K562 (cell line): Measurements from ENCODE around the gene NOA1. TPM values are rescaled to one million over a fixed set of nuclear protein-coding genes. Genes with fewer than 3 reads are reported as not detected.

Experiments
- CXXC5 ChIP-seq: fragments of 250-450 bp; sonication (Bioruptor Pico); IDR thresholded peaks from 2 replicates; pipeline ENCODE4 v1.8.0; 2022; ENCODE audit warnings: inconsistent platforms, mild to moderate bottlenecking, moderate library complexity
- EWSR1 ChIP-seq: fragments of 450-650 bp; IDR thresholded peaks from 2 replicates; pipeline ENCODE4 v1.6.1; 2018; ENCODE audit warnings: borderline replicate concordance, mild to moderate bottlenecking, low read depth, moderate library complexity; ENCODE audit not compliant: partially characterized antibody
- KLF16 ChIP-seq: IDR thresholded peaks from 2 replicates; pipeline ENCODE4 v1.6.1; 2016; ENCODE audit warnings: antibody characterized with exemption
- MBD2 ChIP-seq: sonication (generic); IDR thresholded peaks from 2 replicates; pipeline ENCODE4 v1.6.1; 2016; ENCODE audit warnings: low read depth, borderline replicate concordance
- MEIS2 ChIP-seq: fragments of 450-650 bp; IDR thresholded peaks from 2 replicates; pipeline ENCODE4 v1.6.1; 2014; ENCODE audit warnings: mild to moderate bottlenecking; ENCODE audit not compliant: partially characterized antibody
- PHF21A ChIP-seq: fragments of 450-650 bp; IDR thresholded peaks from 2 replicates; pipeline ENCODE4 v1.6.1; 2017; ENCODE audit warnings: low read depth, borderline replicate concordance
- POLR3G ChIP-seq: IDR thresholded peaks from 2 replicates; pipeline ENCODE4 v1.6.1; 2011; ENCODE audit not compliant: insufficient read length, insufficient replicate concordance; ENCODE audit errors: extremely low read depth
- SIRT6 ChIP-seq: IDR thresholded peaks from one replicate; pipeline ENCODE4 v1.6.1; 2012; ENCODE audit warnings: low read depth, mild to moderate bottlenecking, control low read depth, inconsistent platforms, low read length, moderate library complexity
- SMARCA4 ChIP-seq: fragments of 450-650 bp; IDR thresholded peaks from 2 replicates; pipeline ENCODE4 v1.6.1; 2016
- SRSF3 ChIP-seq: fragments of 200-400 bp; formaldehyde crosslinking; IDR thresholded peaks from 2 replicates; pipeline ENCODE4 v1.6.1; 2016; ENCODE audit warnings: mild to moderate bottlenecking, low read length, moderate library complexity; ENCODE audit not compliant: insufficient read depth
- ZBTB17 ChIP-seq: fragments of 450-650 bp; formaldehyde crosslinking; IDR thresholded peaks from 2 replicates; pipeline ENCODE4 v1.4.0; 2020; ENCODE audit warnings: mild to moderate bottlenecking
- ZNF212 ChIP-seq: fragments of 450-650 bp; formaldehyde crosslinking; IDR thresholded peaks from 2 replicates; pipeline ENCODE4 v1.4.0; 2020; ENCODE audit warnings: mild to moderate bottlenecking
- ZNF41 ChIP-seq: fragments of 250-450 bp; sonication (Bioruptor Pico); conservative IDR thresholded peaks from 2 replicates; pipeline ENCODE4 v1.4.0; 2020; ENCODE audit warnings: mild to moderate bottlenecking
- ZSCAN32 ChIP-seq: fragments of 450-650 bp; formaldehyde crosslinking; IDR thresholded peaks from 2 replicates; pipeline ENCODE4 v1.4.0; 2020; ENCODE audit warnings: mild to moderate bottlenecking, moderate library complexity
- polyA plus RNA-seq, 8 experiments: library from polyadenylated mRNA; depleted of rRNA in 4 of 8; stranded (reverse) in 5 of 8; unstranded in 3 of 8; fragments of >200 nt; fragmentation: Nextera tagmentation in 2 of 8; fragmentation: Illumina TruSeq in 1 of 8; extraction: Ambion mirVana in 2 of 8; extraction: Trizol in 1 of 8; gene quantifications; 2 replicates each; pipeline versions ENCODE4 v1.2.1 to v1.2.3, GENCODE V29; 2011 to 2014; ENCODE audit warnings: inconsistent platforms in 1 of 8, missing spikeins in 1 of 8
- total RNA-seq, 7 experiments: library from RNA; depleted of rRNA in 6 of 7; stranded (reverse); fragments of >200 nt in 6 of 7; fragmentation: Illumina TruSeq in 2 of 7; extraction: Trizol in 2 of 7; gene quantifications; 2 replicates each; pipeline versions ENCODE4 v1.2.1 to v1.2.3, GENCODE V29; 2011 to 2021; ENCODE audit warnings: low replicate concordance in 1 of 7
- TF ChIP-seq, protein P1 (sequence below), 2 experiments: IDR thresholded peaks in 1 of 2; conservative IDR thresholded peaks in 1 of 2; 2 replicates each; pipeline ENCODE4 v1.6.1; 2016; ENCODE audit warnings: low read depth in 2 of 2, mild to moderate bottlenecking in 1 of 2, missing compliant biosample characterization in 1 of 2, missing genetic modification characterization in 1 of 2, moderate library complexity in 1 of 2
- TF ChIP-seq, protein P2 (sequence below): fragments of 450-650 bp; IDR thresholded peaks from 2 replicates; pipeline ENCODE4 v1.6.1; 2016; ENCODE audit warnings: missing biosample characterization, missing genetic modification characterization

NOA1 gene
- total and polyA plus RNA-seq, 9 of the 15 experiments (the other 6 are each of a cell fraction or from before 2014, with no cell fraction given): 2.6 to 26.6 (median 16.7) TPM

DNA sequence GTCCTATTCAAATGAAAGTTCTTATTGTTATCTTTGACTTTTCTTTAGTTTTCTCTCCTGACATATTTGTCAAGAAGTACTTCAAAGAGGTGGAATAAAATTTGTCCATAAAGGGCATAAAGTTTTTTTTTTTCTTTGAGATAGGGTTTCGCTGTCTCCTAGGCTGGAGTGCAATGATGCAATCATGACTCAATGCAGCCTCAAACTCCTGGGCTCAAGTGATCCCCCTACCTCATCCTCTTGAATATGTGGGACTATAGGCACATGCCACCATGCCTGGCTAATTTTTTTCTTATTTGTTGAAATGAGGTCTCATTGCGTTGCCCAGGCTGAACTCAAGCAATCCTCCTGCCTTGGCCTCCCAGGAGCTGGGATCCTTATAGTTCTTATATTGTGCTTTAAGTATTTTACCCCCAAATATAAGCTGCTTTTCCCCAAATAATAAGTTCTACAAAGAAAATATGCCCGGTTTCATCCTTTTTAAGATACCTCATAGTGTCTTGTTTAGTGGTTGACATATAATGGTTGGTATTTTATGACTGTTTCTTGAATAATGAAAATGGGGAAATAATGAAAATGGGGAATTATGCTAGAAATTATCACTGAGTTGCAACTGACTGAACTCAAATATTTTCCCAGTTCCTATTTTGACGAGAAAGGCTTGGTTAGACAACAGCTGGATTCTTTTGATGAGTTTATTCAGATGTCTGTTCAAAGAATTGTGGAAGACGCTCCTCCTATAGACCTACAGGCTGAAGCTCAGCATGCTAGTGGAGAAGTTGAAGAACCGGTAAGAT, 12.9 kb upstream of the NOA1 start (continued):
- TF ChIP-seq MEIS2 (no peak), PHF21A (no peak), POLR3G (no peak), SMARCA4 (no peak; the same call in 1 of the 2 replicates), KLF16 (no peak), SIRT6 (no peak), ZSCAN32 (CRISPR knock-in tag) (no peak), ZNF41 (CRISPR knock-in tag) (no peak), SRSF3 (no peak), MBD2 (no peak), CXXC5 (CRISPR knock-in tag) (peak; percentile 59), EWSR1 (no peak), ZNF212 (CRISPR knock-in tag) (no peak), ZBTB17 (no peak)
- TF ChIP-seq, protein P1, sequence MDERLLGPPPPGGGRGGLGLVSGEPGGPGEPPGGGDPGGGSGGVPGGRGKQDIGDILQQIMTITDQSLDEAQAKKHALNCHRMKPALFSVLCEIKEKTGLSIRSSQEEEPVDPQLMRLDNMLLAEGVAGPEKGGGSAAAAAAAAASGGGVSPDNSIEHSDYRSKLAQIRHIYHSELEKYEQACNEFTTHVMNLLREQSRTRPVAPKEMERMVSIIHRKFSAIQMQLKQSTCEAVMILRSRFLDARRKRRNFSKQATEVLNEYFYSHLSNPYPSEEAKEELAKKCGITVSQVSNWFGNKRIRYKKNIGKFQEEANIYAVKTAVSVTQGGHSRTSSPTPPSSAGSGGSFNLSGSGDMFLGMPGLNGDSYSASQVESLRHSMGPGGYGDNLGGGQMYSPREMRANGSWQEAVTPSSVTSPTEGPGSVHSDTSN (CRISPR knock-in tag; IDR thresholded peaks at IDR 0.05; ENCODE audit: low read depth): no peak
- TF ChIP-seq, protein P1 (tag; conservative IDR thresholded peaks at IDR 0.05; ENCODE audit: low read depth): no peak
- TF ChIP-seq, protein P2, sequence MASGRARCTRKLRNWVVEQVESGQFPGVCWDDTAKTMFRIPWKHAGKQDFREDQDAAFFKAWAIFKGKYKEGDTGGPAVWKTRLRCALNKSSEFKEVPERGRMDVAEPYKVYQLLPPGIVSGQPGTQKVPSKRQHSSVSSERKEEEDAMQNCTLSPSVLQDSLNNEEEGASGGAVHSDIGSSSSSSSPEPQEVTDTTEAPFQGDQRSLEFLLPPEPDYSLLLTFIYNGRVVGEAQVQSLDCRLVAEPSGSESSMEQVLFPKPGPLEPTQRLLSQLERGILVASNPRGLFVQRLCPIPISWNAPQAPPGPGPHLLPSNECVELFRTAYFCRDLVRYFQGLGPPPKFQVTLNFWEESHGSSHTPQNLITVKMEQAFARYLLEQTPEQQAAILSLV (tag): peak; percentile 72; the same call in 1 of the 2 replicates
